Ectodermal cell (in vitro differentiated cells): ENCODE data around the gene ZNF367.

Experiments
- H3K27ac ChIP-seq: 2 replicates; pipeline ENCODE4 v1.7.0; 2013; ENCODE audit warnings: mild to moderate bottlenecking, low read depth, low read length; ENCODE audit not compliant: insufficient read depth, poor library complexity, severe bottlenecking
- H3K27me3 ChIP-seq: 2 replicates; pipeline ENCODE4 v1.7.0; 2013; ENCODE audit warnings: mild to moderate bottlenecking, low read length; ENCODE audit not compliant: insufficient read depth, control insufficient read depth, poor library complexity, severe bottlenecking
- H3K36me3 ChIP-seq: one replicate; pipeline ENCODE4 v1.7.0; 2013; ENCODE audit warnings: low read length; ENCODE audit not compliant: control insufficient read depth, insufficient read depth
- H3K4me1 ChIP-seq: one replicate; pipeline ENCODE4 v1.7.0; 2013; ENCODE audit warnings: low read length; ENCODE audit not compliant: control insufficient read depth, insufficient read depth
- H3K4me3 ChIP-seq: 2 replicates; pipeline ENCODE4 v1.7.0; 2013; ENCODE audit warnings: low read depth, low read length, control low read depth; ENCODE audit not compliant: insufficient read depth
- H3K9me3 ChIP-seq: 2 replicates; pipeline ENCODE4 v1.7.0; 2013; ENCODE audit warnings: mild to moderate bottlenecking, low read length, moderate library complexity; ENCODE audit not compliant: control insufficient read depth
- WGBS, 2 experiments: methylation state at CpG; one replicate each; pipeline ENCODE4 v1.1.7; 2013; ENCODE audit warnings: missing lambda C conversion rate in 2 of 2; 5-methylcytosine and 5-hydroxymethylcytosine counted together

ZNF367 gene

DNA sequence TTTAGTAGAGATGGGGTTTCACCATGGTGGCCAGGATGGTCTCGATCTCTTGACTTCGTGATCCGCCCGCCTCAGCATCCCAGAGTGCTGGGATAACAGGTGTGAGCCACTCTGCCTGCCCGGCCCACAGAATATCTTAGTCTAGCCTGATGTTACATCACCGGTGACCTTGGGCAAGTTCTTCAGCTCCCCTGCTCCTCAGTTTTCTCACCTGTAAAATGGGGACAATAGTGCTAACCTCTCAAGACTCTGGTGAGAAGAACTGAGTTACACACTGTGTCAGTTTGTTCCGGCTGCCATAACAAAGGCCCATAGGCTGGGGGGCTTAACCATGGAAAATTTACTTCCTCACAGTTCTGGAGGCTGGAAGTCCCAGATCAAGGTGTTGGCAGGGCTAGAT, 19.3 kb upstream of the ZNF367 start:
- Histone ChIP-seq H3K36me3 (no peaks in the 10 kb centered on the region), H3K27ac (no peak overlapping the region), H3K4me3 (no peak overlapping the region), H3K4me1 (no peaks in the 10 kb centered on the region), H3K9me3 (no peaks in the 10 kb centered on the region), H3K27me3 (no peaks in the 10 kb centered on the region)
- WGBS, 2 experiments: 92 to 94% methylated on average over 7 of the region's 7 CpGs

DNA sequence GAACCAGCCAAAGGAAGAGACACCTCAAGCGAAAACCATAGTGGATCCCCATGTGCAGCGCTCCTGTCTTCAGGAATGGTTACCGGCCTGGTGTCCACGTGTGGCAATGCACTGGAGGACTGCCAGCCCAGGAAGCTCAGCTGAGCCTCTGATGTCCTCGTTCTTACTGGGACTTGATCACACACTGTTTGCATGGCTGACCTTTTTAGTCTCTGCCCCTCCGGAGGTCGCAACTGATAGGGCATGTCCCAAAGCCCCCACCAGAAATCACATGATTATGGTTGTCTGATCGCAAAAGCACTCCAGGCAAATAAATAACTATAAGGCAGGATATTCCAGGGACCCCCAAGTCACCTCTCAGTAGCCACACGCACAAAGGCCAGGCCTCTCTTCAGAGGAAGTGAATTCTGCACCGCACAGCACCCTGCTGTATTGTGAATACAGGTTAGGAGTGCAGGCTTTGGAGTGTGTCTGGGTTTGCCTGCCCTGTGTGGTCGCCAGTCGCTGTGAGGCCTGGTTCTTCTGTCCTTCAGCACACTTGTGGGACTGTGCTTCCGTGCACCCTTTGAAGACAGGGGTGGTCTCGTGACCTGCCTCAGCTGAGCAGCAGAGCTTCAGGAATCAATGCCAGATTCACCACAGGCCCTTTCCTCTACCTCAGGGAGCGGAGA, 18.4 kb upstream of the ZNF367 start:
- Histone ChIP-seq H3K4me1 (no peaks in the 10 kb centered on the region), H3K27me3 (no peaks in the 10 kb centered on the region), H3K27ac (no peak overlapping the region), H3K36me3 (no peaks in the 10 kb centered on the region), H3K9me3 (no peaks in the 10 kb centered on the region), H3K4me3 (no peak overlapping the region)
- 91 to 93% methylated on average over 15 of the region's 15 CpGs for WGBS, 2 experiments

GRCh38 chr9:96436063-96436455, 17.9 kb upstream of the ZNF367 start:
- H3K9me3 ChIP-seq: no peaks in the 10 kb centered on the region
- no peaks in the 10 kb centered on the region for H3K27me3 ChIP-seq
- 92 to 94% methylated on average over 2 of the region's 2 CpGs for whole genome bisulfite sequencing, 2 experiments
- H3K36me3 ChIP-seq: no peaks in the 10 kb centered on the region
- H3K4me1 ChIP-seq: no peaks in the 10 kb centered on the region
- H3K27ac ChIP-seq: no peak overlapping the region
- no peak overlapping the region for H3K4me3 ChIP-seq

DNA sequence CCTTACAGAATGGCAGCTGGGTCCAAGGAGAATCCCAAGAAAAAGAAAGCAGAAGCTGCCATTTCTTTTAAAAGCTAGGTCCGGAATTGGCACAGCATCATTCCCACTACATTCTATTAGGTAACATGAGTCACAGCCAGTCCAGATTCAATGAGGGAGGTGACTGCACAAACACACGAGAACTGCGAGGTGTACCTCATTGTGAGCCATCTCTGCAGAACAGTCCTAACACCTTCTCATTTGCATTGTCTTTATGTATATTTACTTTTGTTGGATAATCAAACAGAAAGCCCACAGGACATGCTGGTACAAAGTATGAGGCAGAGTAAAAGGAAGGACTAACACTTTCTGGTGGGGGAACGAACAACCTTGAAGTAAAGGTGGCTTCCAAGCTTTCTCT, 17.2 kb upstream of the ZNF367 start:
- Histone ChIP-seq H3K27me3 (no peaks in the 10 kb centered on the region), H3K36me3 (no peaks in the 10 kb centered on the region), H3K4me3 (no peak overlapping the region), H3K9me3 (no peaks in the 10 kb centered on the region), H3K27ac (no peak overlapping the region), H3K4me1 (no peaks in the 10 kb centered on the region)
- WGBS, 2 experiments: 86 to 98% methylated on average over 4 of the region's 4 CpGs

- H3K27me3 ChIP-seq: no peaks in the 10 kb centered on the region
- no peak overlapping the region for H3K4me3 ChIP-seq
- H3K9me3 ChIP-seq: no peaks in the 10 kb centered on the region
- no peak overlapping the region for H3K27ac ChIP-seq
- 90 to 95% methylated on average over 2 of the region's 2 CpGs for WGBS, 2 experiments
- H3K4me1 ChIP-seq: no peaks in the 10 kb centered on the region
- no peaks in the 10 kb centered on the region for H3K36me3 ChIP-seq
These were observed 12.2 kb upstream of the ZNF367 start for GRCh38 chr9:96430377-96430776.

DNA sequence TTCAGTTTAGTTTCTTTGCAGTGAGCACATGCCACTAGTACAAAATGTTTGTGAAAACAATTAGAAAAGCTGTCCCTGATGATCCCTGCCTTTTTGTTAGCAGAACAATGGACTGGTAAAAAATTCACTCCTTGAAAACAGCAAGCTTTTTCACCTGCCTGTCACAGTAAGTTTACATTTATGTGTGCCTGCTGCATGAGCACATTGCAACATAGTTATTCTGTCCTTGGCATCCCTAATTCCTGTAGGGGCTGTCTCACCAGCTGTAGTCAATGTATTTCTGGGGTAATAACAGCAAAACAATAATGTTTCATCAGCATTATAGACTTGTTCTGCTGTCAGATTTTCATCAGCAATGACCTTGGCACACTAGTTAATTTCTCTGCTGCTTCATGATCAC, 11.6 kb upstream of the ZNF367 start:
- H3K4me1 ChIP-seq: no peaks in the 10 kb centered on the region
- no peaks in the 10 kb centered on the region for H3K36me3 ChIP-seq
- no peaks in the 10 kb centered on the region for H3K27me3 ChIP-seq
- H3K27ac ChIP-seq: no peak overlapping the region
- H3K4me3 ChIP-seq: no peak overlapping the region
- no peaks in the 10 kb centered on the region for H3K9me3 ChIP-seq

- WGBS, 2 experiments: 92 to 95% methylated on average over 4 of the region's 4 CpGs
- H3K27me3 ChIP-seq: no peaks in the 10 kb centered on the region
These were observed 7.5 kb upstream of the ZNF367 start for GRCh38 chr9:96425500-96426169.

DNA sequence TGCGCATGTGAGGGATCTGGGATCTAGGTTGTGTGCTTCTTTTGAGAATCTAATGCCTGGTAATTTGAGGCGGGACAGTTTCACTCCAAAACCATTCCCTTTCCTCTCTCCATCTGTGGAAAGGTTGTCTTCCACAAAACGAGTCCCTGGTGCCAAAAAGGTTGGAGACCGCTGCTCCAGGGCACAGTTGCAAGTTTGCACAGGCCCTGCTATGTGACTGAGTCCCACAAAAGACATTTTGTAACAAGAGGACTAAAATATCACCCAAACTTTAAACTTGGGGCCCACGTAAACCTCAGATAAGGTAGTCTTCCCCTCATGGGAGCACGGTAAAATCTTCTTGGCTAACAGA, 5.8 kb upstream of the ZNF367 start:
- Histone ChIP-seq H3K27me3 (no peaks in the 10 kb centered on the region), H3K27ac (no peak overlapping the region), H3K4me3 (no peak overlapping the region), H3K4me1 (peaks cover 14% of the 10 kb centered on the region), H3K36me3 (no peaks in the 10 kb centered on the region), H3K9me3 (no peaks in the 10 kb centered on the region)
- 88 to 90% methylated on average over 6 of the region's 6 CpGs for WGBS, 2 experiments

More at GRCh38 chr9:96425500-96426169, 7.5 kb upstream of the ZNF367 start:
- Histone ChIP-seq H3K36me3 (no peaks in the 10 kb centered on the region), H3K9me3 (no peaks in the 10 kb centered on the region), H3K4me3 (no peak overlapping the region), H3K27ac (no peak overlapping the region), H3K4me1 (peaks cover 7% of the 10 kb centered on the region)

DNA sequence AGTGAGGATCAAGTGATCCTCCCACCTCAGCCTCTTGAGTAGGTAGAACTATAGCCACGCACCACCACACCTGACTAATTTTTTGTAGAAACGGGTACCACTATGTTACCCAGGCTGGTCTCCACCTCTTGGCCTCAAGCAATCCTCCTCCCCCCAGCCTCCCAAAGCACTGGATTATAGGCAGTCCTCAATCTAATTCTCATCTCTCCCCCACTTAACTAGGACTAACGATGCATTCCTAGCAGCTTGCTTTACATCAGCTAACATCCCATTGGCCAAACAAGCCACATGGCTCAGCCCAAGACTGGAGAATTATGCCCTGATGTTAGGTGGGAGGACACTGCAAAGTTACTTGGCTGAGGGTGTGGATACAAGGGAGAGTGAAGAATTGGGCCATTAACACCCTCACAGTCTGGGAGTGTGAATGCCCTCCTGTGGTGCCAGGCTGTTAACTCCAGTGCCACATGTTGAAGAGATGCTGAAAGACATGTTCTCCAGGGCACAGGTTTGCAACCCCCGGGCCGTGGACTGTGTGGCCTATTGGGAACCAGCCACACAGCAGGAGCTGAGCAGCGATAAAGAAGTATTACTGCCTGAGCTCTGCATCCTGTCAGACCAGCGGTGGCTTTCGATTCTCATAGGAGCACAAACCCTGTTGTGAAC, 5.3 kb upstream of the ZNF367 start:
- WGBS, 2 experiments: 84 to 85% methylated on average over 8 of the region's 8 CpGs
- no peaks in the 10 kb centered on the region for H3K9me3 ChIP-seq
- H3K27me3 ChIP-seq: no peaks in the 10 kb centered on the region
- no peaks in the 10 kb centered on the region for H3K36me3 ChIP-seq
- H3K27ac ChIP-seq: no peak overlapping the region
- no peak overlapping the region for H3K4me3 ChIP-seq
- peaks cover 14% of the 10 kb centered on the region for H3K4me1 ChIP-seq

GRCh38 chr9:96420468-96421219, 2.5 kb upstream of the ZNF367 start:
- peaks cover 14% of the 10 kb centered on the region for H3K4me1 ChIP-seq
- WGBS, 2 experiments: 47 to 60% methylated on average over 6 of the region's 6 CpGs
- H3K27me3 ChIP-seq: no peaks in the 10 kb centered on the region
- H3K36me3 ChIP-seq: no peaks in the 10 kb centered on the region
- H3K4me3 ChIP-seq: no peak overlapping the region
- peak overlapping the region; percentile 91 for H3K27ac ChIP-seq
- H3K9me3 ChIP-seq: no peaks in the 10 kb centered on the region
